Measurements from ENCODE around the gene G3BP1. TPM values are rescaled to one million over a fixed set of nuclear protein-coding genes. Genes with fewer than 3 reads are reported as not detected.

Gene G3BP1
- total and polyA plus RNA-seq, 2 of the 13 experiments (the other 11 are each of a cell fraction or from before 2014, with no cell fraction given) = 36.7 to 320 TPM

DNA sequence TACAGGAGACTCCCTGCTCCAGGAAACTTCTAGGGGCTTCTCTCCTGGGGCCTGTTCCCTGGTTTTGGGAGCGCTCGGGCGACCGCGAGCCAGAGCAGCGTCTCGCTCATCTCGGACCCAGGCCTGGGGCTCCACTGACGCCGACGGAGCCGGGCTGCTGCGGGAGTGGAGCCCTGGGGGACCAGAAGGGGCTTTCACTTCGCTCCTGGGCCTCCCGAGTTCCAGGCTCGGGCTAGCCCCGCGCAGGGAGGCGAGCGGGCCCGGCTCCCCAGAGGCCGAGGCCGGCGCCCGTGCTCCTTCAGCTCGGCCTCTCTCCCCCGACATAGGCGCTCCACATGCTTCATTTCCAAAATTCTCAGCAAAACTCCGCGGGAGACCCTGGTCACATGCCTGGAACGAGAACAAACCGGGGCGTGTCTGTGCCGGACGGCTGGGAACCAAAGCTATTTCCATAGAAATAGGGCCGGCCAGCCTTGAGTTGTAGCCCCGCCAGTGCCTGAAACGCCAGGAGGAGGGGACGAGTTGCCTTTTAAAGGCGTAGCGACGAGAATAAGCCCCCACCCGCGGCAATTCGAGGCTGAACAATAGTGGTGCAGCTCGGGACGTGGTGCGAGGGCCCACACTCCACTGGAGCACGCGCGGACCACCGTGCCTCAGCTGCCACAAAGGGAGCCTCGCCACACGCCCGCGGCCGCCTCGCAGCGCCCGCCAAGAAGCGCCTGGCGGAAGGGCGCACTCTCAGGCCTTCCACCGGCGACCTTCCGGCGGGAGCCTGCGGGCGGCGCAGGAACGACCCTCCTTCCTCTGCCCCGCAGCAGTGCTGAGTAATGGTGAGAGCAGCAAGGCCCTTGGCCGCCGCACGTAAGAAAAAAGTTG, 1.1 kb upstream of the G3BP1 start (continued):
- TF ChIP-seq ZBTB20 (CRISPR knock-in tag; IDR thresholded peaks at IDR 0.05; ENCODE audit: borderline replicate concordance, low read depth) (0 out of 2 replicates have a peak, but pooled peaks have one; percentile 3), CREB1 (IDR thresholded peaks at IDR 0.05) (no peak), CREB1 (CRISPR knock-in tag; IDR thresholded peaks at IDR 0.05) (no peak), GZF1 (CRISPR knock-in tag; IDR thresholded peaks at IDR 0.05) (no peak), ZNF552 (CRISPR knock-in tag; IDR thresholded peaks at IDR 0.05; ENCODE audit: borderline replicate concordance) (no peak), ZFP82 (CRISPR knock-in tag; IDR thresholded peaks at IDR 0.05; ENCODE audit: borderline replicate concordance) (0 out of 2 replicates have a peak, but pooled peaks have one; percentile 72), TBP (CRISPR knock-in tag; IDR thresholded peaks at IDR 0.05) (no peak), RXRB (CRISPR knock-in tag; IDR thresholded peaks at IDR 0.05; ENCODE audit: borderline replicate concordance) (no peak), ZSCAN29 (CRISPR knock-in tag; conservative IDR thresholded peaks at IDR 0.05) (no peak), TAF15 (IDR thresholded peaks at IDR 0.05; ENCODE audit: low read depth, low read length, poor library complexity, severe bottlenecking) (no peak), FOXM1 (CRISPR knock-in tag; IDR thresholded peaks at IDR 0.05) (no peak), RFX1 (IDR thresholded peaks at IDR 0.05) (no peak), ZNF605 (CRISPR knock-in tag; IDR thresholded peaks at IDR 0.05) (no peak), MYC (CRISPR knock-in tag; IDR thresholded peaks at IDR 0.05; ENCODE audit: borderline replicate concordance) (no peak), ETV6 (CRISPR knock-in tag; conservative IDR thresholded peaks at IDR 0.05) (no peak)
- TF ChIP-seq, protein P1, sequence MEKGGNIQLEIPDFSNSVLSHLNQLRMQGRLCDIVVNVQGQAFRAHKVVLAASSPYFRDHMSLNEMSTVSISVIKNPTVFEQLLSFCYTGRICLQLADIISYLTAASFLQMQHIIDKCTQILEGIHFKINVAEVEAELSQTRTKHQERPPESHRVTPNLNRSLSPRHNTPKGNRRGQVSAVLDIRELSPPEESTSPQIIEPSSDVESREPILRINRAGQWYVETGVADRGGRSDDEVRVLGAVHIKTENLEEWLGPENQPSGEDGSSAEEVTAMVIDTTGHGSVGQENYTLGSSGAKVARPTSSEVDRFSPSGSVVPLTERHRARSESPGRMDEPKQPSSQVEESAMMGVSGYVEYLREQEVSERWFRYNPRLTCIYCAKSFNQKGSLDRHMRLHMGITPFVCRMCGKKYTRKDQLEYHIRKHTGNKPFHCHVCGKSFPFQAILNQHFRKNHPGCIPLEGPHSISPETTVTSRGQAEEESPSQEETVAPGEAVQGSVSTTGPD (CRISPR knock-in tag; IDR thresholded peaks at IDR 0.05) = no peak
- TF ChIP-seq, protein P2, sequence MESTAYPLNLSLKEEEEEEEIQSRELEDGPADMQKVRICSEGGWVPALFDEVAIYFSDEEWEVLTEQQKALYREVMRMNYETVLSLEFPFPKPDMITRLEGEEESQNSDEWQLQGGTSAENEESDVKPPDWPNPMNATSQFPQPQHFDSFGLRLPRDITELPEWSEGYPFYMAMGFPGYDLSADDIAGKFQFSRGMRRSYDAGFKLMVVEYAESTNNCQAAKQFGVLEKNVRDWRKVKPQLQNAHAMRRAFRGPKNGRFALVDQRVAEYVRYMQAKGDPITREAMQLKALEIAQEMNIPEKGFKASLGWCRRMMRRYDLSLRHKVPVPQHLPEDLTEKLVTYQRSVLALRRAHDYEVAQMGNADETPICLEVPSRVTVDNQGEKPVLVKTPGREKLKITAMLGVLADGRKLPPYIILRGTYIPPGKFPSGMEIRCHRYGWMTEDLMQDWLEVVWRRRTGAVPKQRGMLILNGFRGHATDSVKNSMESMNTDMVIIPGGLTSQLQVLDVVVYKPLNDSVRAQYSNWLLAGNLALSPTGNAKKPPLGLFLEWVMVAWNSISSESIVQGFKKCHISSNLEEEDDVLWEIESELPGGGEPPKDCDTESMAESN (CRISPR knock-in tag; conservative IDR thresholded peaks at IDR 0.05) = no peak
- TF ChIP-seq, protein P3, sequence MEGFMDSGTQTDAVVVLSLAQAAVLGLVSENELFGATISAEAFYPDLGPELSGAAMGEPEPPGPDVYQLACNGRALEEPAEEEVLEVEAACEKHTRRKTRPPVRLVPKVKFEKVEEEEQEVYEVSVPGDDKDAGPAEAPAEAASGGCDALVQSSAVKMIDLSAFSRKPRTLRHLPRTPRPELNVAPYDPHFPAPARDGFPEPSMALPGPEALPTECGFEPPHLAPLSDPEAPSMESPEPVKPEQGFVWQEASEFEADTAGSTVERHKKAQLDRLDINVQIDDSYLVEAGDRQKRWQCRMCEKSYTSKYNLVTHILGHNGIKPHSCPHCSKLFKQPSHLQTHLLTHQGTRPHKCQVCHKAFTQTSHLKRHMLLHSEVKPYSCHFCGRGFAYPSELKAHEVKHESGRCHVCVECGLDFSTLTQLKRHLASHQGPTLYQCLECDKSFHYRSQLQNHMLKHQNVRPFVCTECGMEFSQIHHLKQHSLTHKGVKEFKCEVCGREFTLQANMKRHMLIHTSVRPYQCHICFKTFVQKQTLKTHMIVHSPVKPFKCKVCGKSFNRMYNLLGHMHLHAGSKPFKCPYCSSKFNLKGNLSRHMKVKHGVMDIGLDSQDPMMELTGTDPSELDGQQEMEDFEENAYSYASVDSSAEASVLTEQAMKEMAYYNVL (CRISPR knock-in tag; IDR thresholded peaks at IDR 0.05; ENCODE audit: borderline replicate concordance) = no peak
- TF ChIP-seq, protein P4, sequence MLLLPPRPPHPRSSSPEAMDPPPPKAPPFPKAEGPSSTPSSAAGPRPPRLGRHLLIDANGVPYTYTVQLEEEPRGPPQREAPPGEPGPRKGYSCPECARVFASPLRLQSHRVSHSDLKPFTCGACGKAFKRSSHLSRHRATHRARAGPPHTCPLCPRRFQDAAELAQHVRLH (CRISPR knock-in tag; IDR thresholded peaks at IDR 0.05; ENCODE audit: borderline replicate concordance, low read depth) = no peak
- TF ChIP-seq, protein P5, sequence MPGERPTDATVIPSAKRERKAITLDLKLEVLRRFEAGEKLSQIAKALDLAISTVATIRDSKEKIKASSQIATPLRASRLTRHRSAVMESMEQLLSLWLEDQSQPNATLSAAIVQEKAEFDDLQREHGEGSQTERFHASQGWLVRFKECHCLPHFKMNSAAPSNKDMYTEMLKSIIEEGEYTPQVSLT (CRISPR knock-in tag; IDR thresholded peaks at IDR 0.05; ENCODE audit: borderline replicate concordance, low read depth) = no peak
- TF ChIP-seq, protein P6, sequence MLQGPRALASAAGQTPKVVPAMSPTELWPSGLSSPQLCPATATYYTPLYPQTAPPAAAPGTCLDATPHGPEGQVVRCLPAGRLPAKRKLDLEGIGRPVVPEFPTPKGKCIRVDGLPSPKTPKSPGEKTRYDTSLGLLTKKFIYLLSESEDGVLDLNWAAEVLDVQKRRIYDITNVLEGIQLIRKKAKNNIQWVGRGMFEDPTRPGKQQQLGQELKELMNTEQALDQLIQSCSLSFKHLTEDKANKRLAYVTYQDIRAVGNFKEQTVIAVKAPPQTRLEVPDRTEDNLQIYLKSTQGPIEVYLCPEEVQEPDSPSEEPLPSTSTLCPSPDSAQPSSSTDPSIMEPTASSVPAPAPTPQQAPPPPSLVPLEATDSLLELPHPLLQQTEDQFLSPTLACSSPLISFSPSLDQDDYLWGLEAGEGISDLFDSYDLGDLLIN (CRISPR knock-in tag; IDR thresholded peaks at IDR 0.05; ENCODE audit: borderline replicate concordance) = no peak

Measured in HepG2 (cell line).